Astrocyte of the spinal cord (primary cell): ENCODE data around the gene ZNF335.

ENCODE experiments used
- DNase-seq: peaks from one replicate; pipeline ENCODE4 v3.0.0; 2011; ENCODE audit warnings: low read depth, low spot score
- H3K4me3 ChIP-seq: 2 replicates; pipeline ENCODE4 v1.5.1; 2011; ENCODE audit warnings: low read depth, mild to moderate bottlenecking, low read length, moderate library complexity
- CTCF ChIP-seq: IDR thresholded peaks from 2 replicates; pipeline ENCODE4 v1.5.1; 2012; ENCODE audit warnings: low read depth, mild to moderate bottlenecking, low read length, inconsistent platforms
- in situ Hi-C: cut with HindIII; loops from 2 replicates; pipeline ENCODE4 v1.10.0; 2017; ENCODE audit warnings: low sequenced_read_pairs

ZNF335 gene

GRCh38 chr20:45971675-45972499 lies at the start of gene ZNF335:
ZNF335 (minus strand) TSS chr20:45972203; CDS start chr20:45971410, 793 bp downstream.
- in situ Hi-C loops, result no loop called here
- peak within 1 kb of the TSS; percentile 97 for H3K4me3 ChIP-seq
- no peak for TF ChIP-seq CTCF
- DNase-seq, result peak; percentile 99

GRCh38 chr20:46020555-46020954 lies 48.6 kb upstream of the ZNF335 start:
- no peak overlapping the region for H3K4me3 ChIP-seq
- in situ Hi-C loops, result no loop called here
- DNase-seq, result no peak
- TF ChIP-seq CTCF, result no peak

- in situ Hi-C loops, result no loop called here
- no peak for DNase-seq
- no peak for TF ChIP-seq CTCF
- no peak overlapping the region for H3K4me3 ChIP-seq
Measured at GRCh38 chr20:46018611-46019010, 46.6 kb upstream of the ZNF335 start.

GRCh38 chr20:46018112-46018511 lies 46.1 kb upstream of the ZNF335 start:
- in situ Hi-C loops, result no loop called here
- DNase-seq, result no peak
- H3K4me3 ChIP-seq, result no peak overlapping the region
- no peak for TF ChIP-seq CTCF

- no peak overlapping the region for H3K4me3 ChIP-seq
- DNase-seq, result no peak
- TF ChIP-seq CTCF, result no peak
- in situ Hi-C loops, result no loop called here
Measured at GRCh38 chr20:46017272-46017671, 45.3 kb upstream of the ZNF335 start.

GRCh38 chr20:46014517-46015396 lies 42.8 kb upstream of the ZNF335 start:
- no peak overlapping the region for H3K4me3 ChIP-seq
- TF ChIP-seq CTCF, result no peak
- no peak for DNase-seq
- in situ Hi-C loops, result no loop called here
